ENCODE data around the gene MTMR3. TPM values are rescaled to one million over a fixed set of nuclear protein-coding genes. Genes with fewer than 3 reads are reported as not detected.

The MTMR3 gene
- total RNA-seq, 6 experiments from 2014 or later = 14.5 to 19.2 (median 18.2) TPM

DNA sequence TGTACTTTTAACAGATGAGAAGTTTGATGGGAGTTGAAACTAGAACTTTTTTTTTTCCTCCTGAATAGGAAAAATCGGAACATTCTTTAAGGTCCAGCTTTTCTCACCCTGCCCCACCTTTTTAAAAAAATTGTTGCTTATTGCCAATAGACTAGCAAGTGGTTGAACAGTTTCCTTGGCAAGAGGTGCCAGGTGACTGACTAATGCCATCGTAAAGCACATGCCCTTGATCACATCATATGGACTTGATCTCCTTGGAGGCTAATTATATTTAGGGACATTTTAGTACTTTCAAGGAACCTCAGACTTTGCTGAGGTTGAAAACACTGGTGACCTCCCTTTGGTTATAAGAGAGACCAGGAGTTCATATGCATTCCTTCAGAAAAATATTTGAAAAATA lies 57.6 kb downstream of the MTMR3 start:
- TF ChIP-seq POLR2A (IDR thresholded peaks at IDR 0.05) = no peak
- TF ChIP-seq, protein P1, sequence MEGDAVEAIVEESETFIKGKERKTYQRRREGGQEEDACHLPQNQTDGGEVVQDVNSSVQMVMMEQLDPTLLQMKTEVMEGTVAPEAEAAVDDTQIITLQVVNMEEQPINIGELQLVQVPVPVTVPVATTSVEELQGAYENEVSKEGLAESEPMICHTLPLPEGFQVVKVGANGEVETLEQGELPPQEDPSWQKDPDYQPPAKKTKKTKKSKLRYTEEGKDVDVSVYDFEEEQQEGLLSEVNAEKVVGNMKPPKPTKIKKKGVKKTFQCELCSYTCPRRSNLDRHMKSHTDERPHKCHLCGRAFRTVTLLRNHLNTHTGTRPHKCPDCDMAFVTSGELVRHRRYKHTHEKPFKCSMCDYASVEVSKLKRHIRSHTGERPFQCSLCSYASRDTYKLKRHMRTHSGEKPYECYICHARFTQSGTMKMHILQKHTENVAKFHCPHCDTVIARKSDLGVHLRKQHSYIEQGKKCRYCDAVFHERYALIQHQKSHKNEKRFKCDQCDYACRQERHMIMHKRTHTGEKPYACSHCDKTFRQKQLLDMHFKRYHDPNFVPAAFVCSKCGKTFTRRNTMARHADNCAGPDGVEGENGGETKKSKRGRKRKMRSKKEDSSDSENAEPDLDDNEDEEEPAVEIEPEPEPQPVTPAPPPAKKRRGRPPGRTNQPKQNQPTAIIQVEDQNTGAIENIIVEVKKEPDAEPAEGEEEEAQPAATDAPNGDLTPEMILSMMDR (IDR thresholded peaks at IDR 0.05) = no peak
- 100% methylated on average over 2 of the region's 2 CpGs for WGBS (ENCODE audit: insufficient coverage, low coverage, low lambda C conversion rate, missing lambda C conversion rate)
- DNase-seq (no peak), ATAC-seq (no peak)
- Histone ChIP-seq H3K36me3 (no peaks in the 10 kb centered on the region), H3K4me1 (no peaks in the 10 kb centered on the region), H3K27me3 (no peaks in the 10 kb centered on the region), H3K9me3 (no peaks in the 10 kb centered on the region), H3K27ac (no peak overlapping the region), H3K4me3 (no peak overlapping the region)
- intact Hi-C loops (cut with DNase I) = no loop called here

DNA sequence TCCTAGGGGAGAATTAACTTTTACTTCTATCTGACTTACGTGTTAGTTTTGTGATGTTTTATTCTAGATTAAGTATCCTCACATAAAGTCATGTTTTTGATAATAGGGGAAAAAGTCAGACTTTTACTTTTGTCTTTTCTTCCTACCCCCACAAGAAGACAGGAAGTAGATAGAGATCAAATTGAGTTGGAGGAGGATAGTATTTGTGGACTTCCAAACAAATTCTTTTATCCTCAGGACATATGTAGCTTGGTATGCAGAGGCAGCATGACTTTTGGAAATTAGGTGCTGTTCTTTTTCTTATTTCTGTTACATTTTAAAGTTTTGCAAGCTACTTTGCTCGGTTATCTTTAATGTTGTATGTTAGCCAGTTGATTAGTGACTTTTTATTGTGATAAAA lies 61.4 kb downstream of the MTMR3 start:
- no peak for ATAC-seq
- no peak overlapping the region for H3K27ac ChIP-seq
- H3K27me3 ChIP-seq = no peaks in the 10 kb centered on the region
- 59% methylated on average over 2 of the region's 2 CpGs for WGBS (ENCODE audit: insufficient coverage, low coverage, low lambda C conversion rate, missing lambda C conversion rate)
- no peaks in the 10 kb centered on the region for H3K4me1 ChIP-seq
- no peaks in the 10 kb centered on the region for H3K9me3 ChIP-seq
- H3K36me3 ChIP-seq = no peaks in the 10 kb centered on the region
- TF ChIP-seq, protein P1 (IDR thresholded peaks at IDR 0.05) = no peak
- TF ChIP-seq POLR2A (IDR thresholded peaks at IDR 0.05) = no peak
- intact Hi-C loops (cut with DNase I) = no loop called here
- no peak overlapping the region for H3K4me3 ChIP-seq
- no peak for DNase-seq

DNA sequence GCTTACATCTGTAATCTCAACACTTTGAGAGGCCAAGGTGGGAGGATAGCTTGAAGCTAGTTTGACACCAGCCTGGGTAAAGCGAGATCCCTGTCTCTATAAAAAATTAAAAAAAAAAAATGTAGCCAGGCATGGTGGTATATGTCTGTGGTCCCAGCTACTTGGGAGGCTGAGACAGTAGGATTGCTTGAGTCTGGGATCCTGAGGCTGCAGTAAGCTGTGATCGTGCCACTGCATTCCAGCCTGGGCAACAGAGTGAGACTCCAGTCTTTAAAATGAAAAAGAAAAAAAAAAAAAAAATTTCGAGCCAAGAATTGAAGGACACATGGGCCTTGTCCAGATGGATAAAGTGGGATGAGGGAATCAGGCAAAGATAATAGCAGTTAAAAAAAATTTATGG lies 62.5 kb downstream of the MTMR3 start:
- Histone ChIP-seq H3K27ac (no peak overlapping the region), H3K4me3 (no peak overlapping the region), H3K4me1 (no peaks in the 10 kb centered on the region), H3K27me3 (no peaks in the 10 kb centered on the region), H3K9me3 (no peaks in the 10 kb centered on the region), H3K36me3 (no peaks in the 10 kb centered on the region)
- WGBS (ENCODE audit: insufficient coverage, low coverage, low lambda C conversion rate, missing lambda C conversion rate) = 81% methylated on average over 2 of the region's 3 CpGs
- intact Hi-C loops (cut with DNase I) = no loop called here
- no peak for ATAC-seq
- no peak for DNase-seq
- TF ChIP-seq POLR2A (IDR thresholded peaks at IDR 0.05) = no peak
- TF ChIP-seq, protein P1 (IDR thresholded peaks at IDR 0.05) = no peak

DNA sequence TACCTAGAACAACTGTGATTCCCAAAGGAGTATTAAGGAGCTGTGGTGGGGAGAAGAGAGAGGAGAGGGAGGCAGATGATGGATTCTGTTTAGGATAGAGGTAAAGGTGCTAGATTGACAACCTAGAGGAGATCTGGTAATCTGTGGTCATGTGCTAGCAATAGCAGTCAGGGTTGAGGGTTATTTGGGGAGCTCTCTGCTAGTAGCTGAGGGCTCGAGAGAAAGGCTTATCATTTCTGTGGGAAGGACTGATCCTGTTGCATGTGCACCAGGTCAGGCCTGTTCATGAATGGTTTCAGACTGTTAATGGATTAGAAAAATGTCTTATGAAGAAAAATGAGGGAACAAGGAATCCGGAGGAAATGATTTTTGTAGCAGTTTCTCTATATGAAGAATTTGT lies 63.2 kb downstream of the MTMR3 start:
- intact Hi-C loops (cut with DNase I) = no loop called here
- DNase-seq = no peak
- H3K9me3 ChIP-seq = no peaks in the 10 kb centered on the region
- no peaks in the 10 kb centered on the region for H3K27me3 ChIP-seq
- H3K36me3 ChIP-seq = no peaks in the 10 kb centered on the region
- no peaks in the 10 kb centered on the region for H3K4me1 ChIP-seq
- 75% methylated on average over 2 of the region's 2 CpGs for WGBS (ENCODE audit: insufficient coverage, low coverage, low lambda C conversion rate, missing lambda C conversion rate)
- TF ChIP-seq POLR2A (IDR thresholded peaks at IDR 0.05) = no peak
- TF ChIP-seq, protein P1 (IDR thresholded peaks at IDR 0.05) = no peak
- no peak for ATAC-seq
- H3K4me3 ChIP-seq = no peak overlapping the region
- H3K27ac ChIP-seq = no peak overlapping the region

Measured in right lobe of liver (tissue), 6 donors.